ENCODE measurements around the gene CCDC194. TPM values are rescaled to one million over a fixed set of nuclear protein-coding genes. Genes with fewer than 3 reads are reported as not detected.

Gene CCDC194
- total RNA-seq, 1 experiment from 2014 or later, result 0.37 TPM

DNA sequence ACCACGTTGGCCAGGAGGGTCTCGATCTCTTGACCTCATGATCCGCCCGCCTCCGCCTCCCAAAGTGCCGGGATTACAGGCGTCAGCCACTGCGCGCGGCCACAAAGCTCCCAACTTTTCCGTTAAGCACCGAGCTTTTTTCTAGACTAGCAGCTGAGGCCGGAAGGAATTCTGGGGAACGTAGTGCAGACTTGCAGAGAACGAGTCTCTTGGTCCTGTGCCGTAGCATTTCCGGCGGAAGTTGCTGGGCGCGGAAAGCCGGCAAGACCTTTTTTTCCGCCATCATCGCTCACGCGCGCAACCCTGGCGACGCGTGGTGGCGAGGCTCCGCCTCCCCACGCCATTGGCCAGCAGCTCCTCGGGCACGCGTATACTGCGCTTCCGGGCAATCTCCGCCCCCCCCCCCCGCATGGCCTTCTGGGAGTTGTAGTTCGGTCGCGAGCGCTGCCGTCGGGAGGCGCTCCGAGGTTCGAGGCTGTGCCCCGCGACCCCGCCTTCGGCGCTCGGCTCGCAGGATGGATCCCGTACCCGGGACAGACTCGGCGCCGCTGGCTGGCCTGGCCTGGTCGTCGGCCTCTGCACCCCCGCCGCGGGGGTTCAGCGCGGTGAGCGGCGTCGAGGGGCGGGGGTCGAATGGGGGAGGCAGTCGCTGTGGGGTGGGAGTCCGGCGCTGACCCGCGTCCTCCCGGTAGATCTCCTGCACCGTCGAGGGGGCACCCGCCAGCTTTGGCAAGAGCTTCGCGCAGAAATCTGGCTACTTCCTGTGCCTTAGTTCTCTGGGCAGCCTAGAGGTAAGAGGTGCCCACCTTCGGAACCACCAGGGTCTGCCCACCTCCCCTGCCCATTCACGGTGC, 25.9 kb upstream of the CCDC194 start, which contains the start of gene MVB12A (continued):
- TF ChIP-seq ZBTB21 (CRISPR knock-in tag; IDR thresholded peaks at IDR 0.05; ENCODE audit: borderline replicate concordance) (no peak), FOXK1 (CRISPR knock-in tag; IDR thresholded peaks at IDR 0.05) (peak; percentile 70; the same call in 1 of the 2 replicates), EMX1 (CRISPR knock-in tag; IDR thresholded peaks at IDR 0.05) (no peak), SP1 (CRISPR knock-in tag; conservative IDR thresholded peaks at IDR 0.05) (peak; percentile 94), ZNF317 (CRISPR knock-in tag; IDR thresholded peaks at IDR 0.05; ENCODE audit: borderline replicate concordance, low read depth) (no peak), SMAD3 (CRISPR knock-in tag; IDR thresholded peaks at IDR 0.05; ENCODE audit: borderline replicate concordance) (no peak), JAZF1 (CRISPR knock-in tag; IDR thresholded peaks at IDR 0.05) (no peak), IRF2 (CRISPR knock-in tag; IDR thresholded peaks at IDR 0.05; ENCODE audit: borderline replicate concordance, low read depth) (no peak), JUN (CRISPR knock-in tag; IDR thresholded peaks at IDR 0.05) (no peak), SMAD4 (CRISPR knock-in tag; IDR thresholded peaks at IDR 0.05) (no peak), CREM (CRISPR knock-in tag; IDR thresholded peaks at IDR 0.05) (0 out of 2 replicates have a peak, but pooled peaks have one; percentile 27), MYBL2 (CRISPR knock-in tag; IDR thresholded peaks at IDR 0.05) (no peak)
- TF ChIP-seq, protein P1, sequence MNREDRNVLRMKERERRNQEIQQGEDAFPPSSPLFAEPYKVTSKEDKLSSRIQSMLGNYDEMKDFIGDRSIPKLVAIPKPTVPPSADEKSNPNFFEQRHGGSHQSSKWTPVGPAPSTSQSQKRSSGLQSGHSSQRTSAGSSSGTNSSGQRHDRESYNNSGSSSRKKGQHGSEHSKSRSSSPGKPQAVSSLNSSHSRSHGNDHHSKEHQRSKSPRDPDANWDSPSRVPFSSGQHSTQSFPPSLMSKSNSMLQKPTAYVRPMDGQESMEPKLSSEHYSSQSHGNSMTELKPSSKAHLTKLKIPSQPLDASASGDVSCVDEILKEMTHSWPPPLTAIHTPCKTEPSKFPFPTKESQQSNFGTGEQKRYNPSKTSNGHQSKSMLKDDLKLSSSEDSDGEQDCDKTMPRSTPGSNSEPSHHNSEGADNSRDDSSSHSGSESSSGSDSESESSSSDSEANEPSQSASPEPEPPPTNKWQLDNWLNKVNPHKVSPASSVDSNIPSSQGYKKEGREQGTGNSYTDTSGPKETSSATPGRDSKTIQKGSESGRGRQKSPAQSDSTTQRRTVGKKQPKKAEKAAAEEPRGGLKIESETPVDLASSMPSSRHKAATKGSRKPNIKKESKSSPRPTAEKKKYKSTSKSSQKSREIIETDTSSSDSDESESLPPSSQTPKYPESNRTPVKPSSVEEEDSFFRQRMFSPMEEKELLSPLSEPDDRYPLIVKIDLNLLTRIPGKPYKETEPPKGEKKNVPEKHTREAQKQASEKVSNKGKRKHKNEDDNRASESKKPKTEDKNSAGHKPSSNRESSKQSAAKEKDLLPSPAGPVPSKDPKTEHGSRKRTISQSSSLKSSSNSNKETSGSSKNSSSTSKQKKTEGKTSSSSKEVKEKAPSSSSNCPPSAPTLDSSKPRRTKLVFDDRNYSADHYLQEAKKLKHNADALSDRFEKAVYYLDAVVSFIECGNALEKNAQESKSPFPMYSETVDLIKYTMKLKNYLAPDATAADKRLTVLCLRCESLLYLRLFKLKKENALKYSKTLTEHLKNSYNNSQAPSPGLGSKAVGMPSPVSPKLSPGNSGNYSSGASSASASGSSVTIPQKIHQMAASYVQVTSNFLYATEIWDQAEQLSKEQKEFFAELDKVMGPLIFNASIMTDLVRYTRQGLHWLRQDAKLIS (CRISPR knock-in tag; IDR thresholded peaks at IDR 0.05; ENCODE audit: borderline replicate concordance), result no peak
- TF ChIP-seq, protein P2, sequence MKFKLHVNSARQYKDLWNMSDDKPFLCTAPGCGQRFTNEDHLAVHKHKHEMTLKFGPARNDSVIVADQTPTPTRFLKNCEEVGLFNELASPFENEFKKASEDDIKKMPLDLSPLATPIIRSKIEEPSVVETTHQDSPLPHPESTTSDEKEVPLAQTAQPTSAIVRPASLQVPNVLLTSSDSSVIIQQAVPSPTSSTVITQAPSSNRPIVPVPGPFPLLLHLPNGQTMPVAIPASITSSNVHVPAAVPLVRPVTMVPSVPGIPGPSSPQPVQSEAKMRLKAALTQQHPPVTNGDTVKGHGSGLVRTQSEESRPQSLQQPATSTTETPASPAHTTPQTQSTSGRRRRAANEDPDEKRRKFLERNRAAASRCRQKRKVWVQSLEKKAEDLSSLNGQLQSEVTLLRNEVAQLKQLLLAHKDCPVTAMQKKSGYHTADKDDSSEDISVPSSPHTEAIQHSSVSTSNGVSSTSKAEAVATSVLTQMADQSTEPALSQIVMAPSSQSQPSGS (CRISPR knock-in tag; IDR thresholded peaks at IDR 0.05; ENCODE audit: borderline replicate concordance, low read depth), result no peak
- TF ChIP-seq, protein P3, sequence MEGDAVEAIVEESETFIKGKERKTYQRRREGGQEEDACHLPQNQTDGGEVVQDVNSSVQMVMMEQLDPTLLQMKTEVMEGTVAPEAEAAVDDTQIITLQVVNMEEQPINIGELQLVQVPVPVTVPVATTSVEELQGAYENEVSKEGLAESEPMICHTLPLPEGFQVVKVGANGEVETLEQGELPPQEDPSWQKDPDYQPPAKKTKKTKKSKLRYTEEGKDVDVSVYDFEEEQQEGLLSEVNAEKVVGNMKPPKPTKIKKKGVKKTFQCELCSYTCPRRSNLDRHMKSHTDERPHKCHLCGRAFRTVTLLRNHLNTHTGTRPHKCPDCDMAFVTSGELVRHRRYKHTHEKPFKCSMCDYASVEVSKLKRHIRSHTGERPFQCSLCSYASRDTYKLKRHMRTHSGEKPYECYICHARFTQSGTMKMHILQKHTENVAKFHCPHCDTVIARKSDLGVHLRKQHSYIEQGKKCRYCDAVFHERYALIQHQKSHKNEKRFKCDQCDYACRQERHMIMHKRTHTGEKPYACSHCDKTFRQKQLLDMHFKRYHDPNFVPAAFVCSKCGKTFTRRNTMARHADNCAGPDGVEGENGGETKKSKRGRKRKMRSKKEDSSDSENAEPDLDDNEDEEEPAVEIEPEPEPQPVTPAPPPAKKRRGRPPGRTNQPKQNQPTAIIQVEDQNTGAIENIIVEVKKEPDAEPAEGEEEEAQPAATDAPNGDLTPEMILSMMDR (IDR thresholded peaks at IDR 0.05), result no peak
- TF ChIP-seq, protein P4, sequence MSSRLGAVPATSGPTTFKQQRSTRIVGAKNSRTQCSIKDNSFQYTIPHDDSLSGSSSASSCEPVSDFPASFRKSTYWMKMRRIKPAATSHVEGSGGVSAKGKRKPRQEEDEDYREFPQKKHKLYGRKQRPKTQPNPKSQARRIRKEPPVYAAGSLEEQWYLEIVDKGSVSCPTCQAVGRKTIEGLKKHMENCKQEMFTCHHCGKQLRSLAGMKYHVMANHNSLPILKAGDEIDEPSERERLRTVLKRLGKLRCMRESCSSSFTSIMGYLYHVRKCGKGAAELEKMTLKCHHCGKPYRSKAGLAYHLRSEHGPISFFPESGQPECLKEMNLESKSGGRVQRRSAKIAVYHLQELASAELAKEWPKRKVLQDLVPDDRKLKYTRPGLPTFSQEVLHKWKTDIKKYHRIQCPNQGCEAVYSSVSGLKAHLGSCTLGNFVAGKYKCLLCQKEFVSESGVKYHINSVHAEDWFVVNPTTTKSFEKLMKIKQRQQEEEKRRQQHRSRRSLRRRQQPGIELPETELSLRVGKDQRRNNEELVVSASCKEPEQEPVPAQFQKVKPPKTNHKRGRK (CRISPR knock-in tag; IDR thresholded peaks at IDR 0.05; ENCODE audit: borderline replicate concordance), result no peak
- TF ChIP-seq, protein P5, sequence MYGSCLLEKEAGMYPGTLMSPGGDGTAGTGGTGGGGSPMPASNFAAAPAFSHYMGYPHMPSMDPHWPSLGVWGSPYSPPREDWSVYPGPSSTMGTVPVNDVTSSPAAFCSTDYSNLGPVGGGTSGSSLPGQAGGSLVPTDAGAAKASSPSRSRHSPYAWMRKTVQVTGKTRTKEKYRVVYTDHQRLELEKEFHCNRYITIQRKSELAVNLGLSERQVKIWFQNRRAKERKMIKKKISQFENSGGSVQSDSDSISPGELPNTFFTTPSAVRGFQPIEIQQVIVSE (CRISPR knock-in tag; IDR thresholded peaks at IDR 0.05; ENCODE audit: borderline replicate concordance), result no peak
- TF ChIP-seq, protein P6, sequence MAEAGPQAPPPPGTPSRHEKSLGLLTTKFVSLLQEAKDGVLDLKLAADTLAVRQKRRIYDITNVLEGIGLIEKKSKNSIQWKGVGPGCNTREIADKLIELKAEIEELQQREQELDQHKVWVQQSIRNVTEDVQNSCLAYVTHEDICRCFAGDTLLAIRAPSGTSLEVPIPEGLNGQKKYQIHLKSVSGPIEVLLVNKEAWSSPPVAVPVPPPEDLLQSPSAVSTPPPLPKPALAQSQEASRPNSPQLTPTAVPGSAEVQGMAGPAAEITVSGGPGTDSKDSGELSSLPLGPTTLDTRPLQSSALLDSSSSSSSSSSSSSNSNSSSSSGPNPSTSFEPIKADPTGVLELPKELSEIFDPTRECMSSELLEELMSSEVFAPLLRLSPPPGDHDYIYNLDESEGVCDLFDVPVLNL (CRISPR knock-in tag; IDR thresholded peaks at IDR 0.05; ENCODE audit: borderline replicate concordance, low read depth), result no peak
- TF ChIP-seq, protein P7, sequence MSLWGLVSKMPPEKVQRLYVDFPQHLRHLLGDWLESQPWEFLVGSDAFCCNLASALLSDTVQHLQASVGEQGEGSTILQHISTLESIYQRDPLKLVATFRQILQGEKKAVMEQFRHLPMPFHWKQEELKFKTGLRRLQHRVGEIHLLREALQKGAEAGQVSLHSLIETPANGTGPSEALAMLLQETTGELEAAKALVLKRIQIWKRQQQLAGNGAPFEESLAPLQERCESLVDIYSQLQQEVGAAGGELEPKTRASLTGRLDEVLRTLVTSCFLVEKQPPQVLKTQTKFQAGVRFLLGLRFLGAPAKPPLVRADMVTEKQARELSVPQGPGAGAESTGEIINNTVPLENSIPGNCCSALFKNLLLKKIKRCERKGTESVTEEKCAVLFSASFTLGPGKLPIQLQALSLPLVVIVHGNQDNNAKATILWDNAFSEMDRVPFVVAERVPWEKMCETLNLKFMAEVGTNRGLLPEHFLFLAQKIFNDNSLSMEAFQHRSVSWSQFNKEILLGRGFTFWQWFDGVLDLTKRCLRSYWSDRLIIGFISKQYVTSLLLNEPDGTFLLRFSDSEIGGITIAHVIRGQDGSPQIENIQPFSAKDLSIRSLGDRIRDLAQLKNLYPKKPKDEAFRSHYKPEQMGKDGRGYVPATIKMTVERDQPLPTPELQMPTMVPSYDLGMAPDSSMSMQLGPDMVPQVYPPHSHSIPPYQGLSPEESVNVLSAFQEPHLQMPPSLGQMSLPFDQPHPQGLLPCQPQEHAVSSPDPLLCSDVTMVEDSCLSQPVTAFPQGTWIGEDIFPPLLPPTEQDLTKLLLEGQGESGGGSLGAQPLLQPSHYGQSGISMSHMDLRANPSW (CRISPR knock-in tag; conservative IDR thresholded peaks at IDR 0.05; ENCODE audit: low read depth), result no peak
- TF ChIP-seq, protein P8, sequence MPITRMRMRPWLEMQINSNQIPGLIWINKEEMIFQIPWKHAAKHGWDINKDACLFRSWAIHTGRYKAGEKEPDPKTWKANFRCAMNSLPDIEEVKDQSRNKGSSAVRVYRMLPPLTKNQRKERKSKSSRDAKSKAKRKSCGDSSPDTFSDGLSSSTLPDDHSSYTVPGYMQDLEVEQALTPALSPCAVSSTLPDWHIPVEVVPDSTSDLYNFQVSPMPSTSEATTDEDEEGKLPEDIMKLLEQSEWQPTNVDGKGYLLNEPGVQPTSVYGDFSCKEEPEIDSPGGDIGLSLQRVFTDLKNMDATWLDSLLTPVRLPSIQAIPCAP (CRISPR knock-in tag; IDR thresholded peaks at IDR 0.05), result no peak
- TF ChIP-seq, protein P9, sequence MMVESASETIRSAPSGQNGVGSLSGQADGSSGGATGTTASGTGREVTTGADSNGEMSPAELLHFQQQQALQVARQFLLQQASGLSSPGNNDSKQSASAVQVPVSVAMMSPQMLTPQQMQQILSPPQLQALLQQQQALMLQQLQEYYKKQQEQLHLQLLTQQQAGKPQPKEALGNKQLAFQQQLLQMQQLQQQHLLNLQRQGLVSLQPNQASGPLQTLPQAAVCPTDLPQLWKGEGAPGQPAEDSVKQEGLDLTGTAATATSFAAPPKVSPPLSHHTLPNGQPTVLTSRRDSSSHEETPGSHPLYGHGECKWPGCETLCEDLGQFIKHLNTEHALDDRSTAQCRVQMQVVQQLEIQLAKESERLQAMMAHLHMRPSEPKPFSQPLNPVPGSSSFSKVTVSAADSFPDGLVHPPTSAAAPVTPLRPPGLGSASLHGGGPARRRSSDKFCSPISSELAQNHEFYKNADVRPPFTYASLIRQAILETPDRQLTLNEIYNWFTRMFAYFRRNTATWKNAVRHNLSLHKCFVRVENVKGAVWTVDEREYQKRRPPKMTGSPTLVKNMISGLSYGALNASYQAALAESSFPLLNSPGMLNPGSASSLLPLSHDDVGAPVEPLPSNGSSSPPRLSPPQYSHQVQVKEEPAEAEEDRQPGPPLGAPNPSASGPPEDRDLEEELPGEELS (CRISPR knock-in tag; IDR thresholded peaks at IDR 0.05), result no peak
